Measurements from ENCODE around the gene RABAC1.

DNA sequence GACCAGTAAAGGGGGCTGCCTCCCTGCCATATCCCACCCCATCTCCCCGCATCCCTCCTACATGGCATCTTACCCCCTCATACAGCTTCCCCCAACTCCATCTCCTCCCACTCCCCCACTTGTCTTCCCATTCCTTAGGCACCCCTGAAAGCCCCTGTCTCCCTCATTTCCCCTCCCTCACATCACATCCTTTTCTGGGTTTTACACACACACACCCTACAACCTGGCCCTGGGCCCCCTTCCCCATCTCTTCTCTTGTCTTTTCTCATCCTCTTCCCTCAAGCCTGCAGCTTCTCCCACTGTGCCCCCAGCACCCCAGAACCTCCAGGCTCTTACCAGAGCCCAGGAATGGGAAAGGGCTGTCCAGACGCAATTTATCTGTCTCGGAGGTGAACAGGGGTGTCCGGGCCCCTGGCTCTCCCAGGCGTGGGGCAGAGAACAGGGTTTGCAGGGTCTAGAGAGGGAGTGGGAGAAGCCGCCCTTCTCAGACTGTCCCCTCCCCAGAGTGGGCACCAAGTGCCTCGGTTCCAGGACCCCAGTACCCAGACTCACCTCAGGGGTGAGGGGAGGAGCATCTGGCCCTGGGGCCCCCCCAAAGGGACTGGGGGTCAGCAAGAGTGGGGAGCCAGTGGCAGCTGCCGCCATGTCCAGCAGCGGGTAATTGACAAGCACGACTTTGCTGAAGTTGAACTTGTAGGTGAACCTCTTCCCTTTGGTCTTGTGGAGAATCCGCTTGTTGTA is 50.2 kb downstream of the RABAC1 start:
- TF ChIP-seq ZNF274 (IDR thresholded peaks at IDR 0.05; ENCODE audit: low read depth, low read length) (no peak), YY1 (IDR thresholded peaks at IDR 0.05; ENCODE audit: insufficient read depth, insufficient read length) (no peak), SUZ12 (IDR thresholded peaks at IDR 0.05; ENCODE audit: extremely low read depth, insufficient read depth, insufficient read length) (no peak)

Data from NT2/D1 (cell line).